HL-60 (cell line): ENCODE results near the gene ACSF3.
"Not testable (repeated sequence)": the region's sequence is repeated elsewhere in the genome, so short reads cannot be mapped to it uniquely, and the experiment has no call there.

Experiments
- DNase-seq, 2 experiments: peaks; one replicate each; pipeline ENCODE4 v3.0.0-alpha.2; 2010 to 2020; ENCODE audit warnings: low read depth in 1 of 2, low spot score in 1 of 2
- H3K27ac ChIP-seq: fragments of 250-450 bp; sonication (Bioruptor Pico); replicated peaks from 2 replicates; pipeline ENCODE4 v1.5.1; 2020; ENCODE audit warnings: mild to moderate bottlenecking, moderate library complexity
- H3K27me3 ChIP-seq: fragments of 250-450 bp; sonication (Bioruptor Pico); 2 replicates; pipeline ENCODE4 v1.5.1; 2021; ENCODE audit warnings: mild to moderate bottlenecking, moderate library complexity; ENCODE audit not compliant: insufficient read depth, poor library complexity, severe bottlenecking
- H3K4me3 ChIP-seq: replicated peaks from 2 replicates; pipeline ENCODE4 v1.5.1; 2011; ENCODE audit warnings: mild to moderate bottlenecking, control low read depth, low read length; ENCODE audit not compliant: insufficient read depth
- GABPA ChIP-seq: IDR thresholded peaks from 2 replicates; pipeline ENCODE4 v1.6.1; 2012; ENCODE audit warnings: low read depth
- POLR2AphosphoS5 ChIP-seq: IDR thresholded peaks from 2 replicates; pipeline ENCODE4 v1.6.1; 2012; ENCODE audit warnings: low read depth
- SPI1 ChIP-seq: IDR thresholded peaks from 2 replicates; pipeline ENCODE4 v1.6.1; 2012; ENCODE audit warnings: low read depth, mild to moderate bottlenecking, borderline replicate concordance
- TF ChIP-seq, protein P1 (sequence below): IDR thresholded peaks from one replicate; pipeline ENCODE4 v1.5.1; 2011; ENCODE audit warnings: low read length, control low read depth, inconsistent platforms; ENCODE audit not compliant: insufficient read depth
- TF ChIP-seq, protein P2 (sequence below): IDR thresholded peaks from 2 replicates; pipeline ENCODE4 v1.6.1; 2012; ENCODE audit warnings: low read depth; ENCODE audit not compliant: insufficient replicate concordance

The ACSF3 gene

DNA sequence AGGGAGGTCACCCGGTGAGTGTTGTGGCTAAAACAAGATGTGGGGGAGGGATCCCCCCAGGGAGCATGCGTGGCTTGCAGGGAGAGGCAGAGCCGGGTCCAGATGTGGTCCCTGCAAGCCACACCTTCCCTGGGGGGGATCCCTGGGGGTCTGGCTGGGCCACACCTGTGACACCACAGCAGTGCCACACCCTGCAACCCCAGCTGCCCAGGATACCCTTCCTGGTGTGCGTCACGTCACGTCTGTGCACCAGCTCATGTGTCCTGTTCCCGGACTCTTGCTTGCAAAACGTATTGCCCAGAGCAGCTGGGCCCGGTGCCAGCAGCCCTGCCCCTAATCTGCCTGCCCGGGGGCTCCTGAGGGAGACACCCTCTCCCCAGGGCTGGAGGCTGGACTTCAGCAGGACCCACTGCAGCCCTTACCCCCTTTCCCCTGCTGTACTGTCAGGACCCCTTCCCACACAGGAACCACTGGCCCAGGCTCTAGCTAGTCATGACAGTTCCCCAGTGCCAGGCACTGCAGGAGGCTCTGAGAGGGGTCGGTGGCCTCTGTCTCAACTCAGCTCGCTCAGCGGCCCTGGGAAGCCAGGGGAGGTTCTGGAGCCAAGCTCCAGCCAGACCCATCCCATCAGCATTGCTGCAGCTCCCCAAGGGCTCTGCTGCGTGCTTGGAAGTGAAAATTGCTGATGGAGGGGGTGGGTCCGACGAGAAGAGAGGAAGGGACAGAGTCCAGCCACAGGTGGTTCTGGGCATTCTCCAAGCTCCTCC is 25.8 kb upstream of the ACSF3 start:
- Histone ChIP-seq H3K27ac (no peak overlapping the region), H3K4me3 (no peak overlapping the region), H3K27me3 (no peaks in the 10 kb centered on the region)
- TF ChIP-seq SPI1 (no peak), GABPA (no peak), POLR2AphosphoS5 (no peak)
- TF ChIP-seq, protein P1, sequence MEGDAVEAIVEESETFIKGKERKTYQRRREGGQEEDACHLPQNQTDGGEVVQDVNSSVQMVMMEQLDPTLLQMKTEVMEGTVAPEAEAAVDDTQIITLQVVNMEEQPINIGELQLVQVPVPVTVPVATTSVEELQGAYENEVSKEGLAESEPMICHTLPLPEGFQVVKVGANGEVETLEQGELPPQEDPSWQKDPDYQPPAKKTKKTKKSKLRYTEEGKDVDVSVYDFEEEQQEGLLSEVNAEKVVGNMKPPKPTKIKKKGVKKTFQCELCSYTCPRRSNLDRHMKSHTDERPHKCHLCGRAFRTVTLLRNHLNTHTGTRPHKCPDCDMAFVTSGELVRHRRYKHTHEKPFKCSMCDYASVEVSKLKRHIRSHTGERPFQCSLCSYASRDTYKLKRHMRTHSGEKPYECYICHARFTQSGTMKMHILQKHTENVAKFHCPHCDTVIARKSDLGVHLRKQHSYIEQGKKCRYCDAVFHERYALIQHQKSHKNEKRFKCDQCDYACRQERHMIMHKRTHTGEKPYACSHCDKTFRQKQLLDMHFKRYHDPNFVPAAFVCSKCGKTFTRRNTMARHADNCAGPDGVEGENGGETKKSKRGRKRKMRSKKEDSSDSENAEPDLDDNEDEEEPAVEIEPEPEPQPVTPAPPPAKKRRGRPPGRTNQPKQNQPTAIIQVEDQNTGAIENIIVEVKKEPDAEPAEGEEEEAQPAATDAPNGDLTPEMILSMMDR = no peak
- TF ChIP-seq, protein P2, sequence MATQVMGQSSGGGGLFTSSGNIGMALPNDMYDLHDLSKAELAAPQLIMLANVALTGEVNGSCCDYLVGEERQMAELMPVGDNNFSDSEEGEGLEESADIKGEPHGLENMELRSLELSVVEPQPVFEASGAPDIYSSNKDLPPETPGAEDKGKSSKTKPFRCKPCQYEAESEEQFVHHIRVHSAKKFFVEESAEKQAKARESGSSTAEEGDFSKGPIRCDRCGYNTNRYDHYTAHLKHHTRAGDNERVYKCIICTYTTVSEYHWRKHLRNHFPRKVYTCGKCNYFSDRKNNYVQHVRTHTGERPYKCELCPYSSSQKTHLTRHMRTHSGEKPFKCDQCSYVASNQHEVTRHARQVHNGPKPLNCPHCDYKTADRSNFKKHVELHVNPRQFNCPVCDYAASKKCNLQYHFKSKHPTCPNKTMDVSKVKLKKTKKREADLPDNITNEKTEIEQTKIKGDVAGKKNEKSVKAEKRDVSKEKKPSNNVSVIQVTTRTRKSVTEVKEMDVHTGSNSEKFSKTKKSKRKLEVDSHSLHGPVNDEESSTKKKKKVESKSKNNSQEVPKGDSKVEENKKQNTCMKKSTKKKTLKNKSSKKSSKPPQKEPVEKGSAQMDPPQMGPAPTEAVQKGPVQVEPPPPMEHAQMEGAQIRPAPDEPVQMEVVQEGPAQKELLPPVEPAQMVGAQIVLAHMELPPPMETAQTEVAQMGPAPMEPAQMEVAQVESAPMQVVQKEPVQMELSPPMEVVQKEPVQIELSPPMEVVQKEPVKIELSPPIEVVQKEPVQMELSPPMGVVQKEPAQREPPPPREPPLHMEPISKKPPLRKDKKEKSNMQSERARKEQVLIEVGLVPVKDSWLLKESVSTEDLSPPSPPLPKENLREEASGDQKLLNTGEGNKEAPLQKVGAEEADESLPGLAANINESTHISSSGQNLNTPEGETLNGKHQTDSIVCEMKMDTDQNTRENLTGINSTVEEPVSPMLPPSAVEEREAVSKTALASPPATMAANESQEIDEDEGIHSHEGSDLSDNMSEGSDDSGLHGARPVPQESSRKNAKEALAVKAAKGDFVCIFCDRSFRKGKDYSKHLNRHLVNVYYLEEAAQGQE = no peak
- DNase-seq = peak in 1 of 2 experiments; percentile 1

DNA sequence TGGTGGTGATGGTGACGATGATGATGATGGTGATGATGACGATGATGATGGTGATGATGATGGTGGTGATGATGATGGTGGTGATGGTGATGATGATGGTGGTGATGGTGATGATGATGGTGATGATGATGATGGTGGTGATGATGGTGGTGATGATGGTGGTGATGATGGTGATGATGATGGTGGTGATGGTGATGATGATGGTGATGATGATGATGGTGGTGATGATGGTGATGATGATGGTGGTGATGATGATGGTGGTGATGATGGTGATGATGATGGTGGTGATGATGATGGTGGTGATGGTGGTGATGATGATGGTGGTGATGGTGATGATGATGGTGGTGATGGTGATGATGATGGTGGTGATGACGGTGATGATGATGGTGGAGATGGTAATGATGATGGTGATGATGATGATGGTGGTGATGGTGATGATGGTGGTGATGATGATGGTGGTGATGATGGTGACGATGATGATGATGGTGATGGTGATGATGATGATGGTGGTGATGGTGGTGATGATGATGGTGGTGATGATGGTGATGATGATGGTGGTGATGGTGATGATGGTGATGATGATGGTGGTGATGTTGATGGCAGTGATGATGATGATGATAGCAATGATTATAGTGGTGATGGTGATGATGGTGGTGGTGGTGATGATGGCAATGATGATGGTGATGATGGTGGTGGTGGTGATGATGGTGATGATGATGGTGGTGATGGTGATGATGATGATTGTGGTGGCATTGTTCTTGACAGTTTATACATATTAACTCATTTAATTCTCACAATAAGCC is 24.6 kb upstream of the ACSF3 start:
- H3K27me3 ChIP-seq, DNase-seq, H3K27ac ChIP-seq, H3K4me3 ChIP-seq: not testable (repeated sequence)

DNA sequence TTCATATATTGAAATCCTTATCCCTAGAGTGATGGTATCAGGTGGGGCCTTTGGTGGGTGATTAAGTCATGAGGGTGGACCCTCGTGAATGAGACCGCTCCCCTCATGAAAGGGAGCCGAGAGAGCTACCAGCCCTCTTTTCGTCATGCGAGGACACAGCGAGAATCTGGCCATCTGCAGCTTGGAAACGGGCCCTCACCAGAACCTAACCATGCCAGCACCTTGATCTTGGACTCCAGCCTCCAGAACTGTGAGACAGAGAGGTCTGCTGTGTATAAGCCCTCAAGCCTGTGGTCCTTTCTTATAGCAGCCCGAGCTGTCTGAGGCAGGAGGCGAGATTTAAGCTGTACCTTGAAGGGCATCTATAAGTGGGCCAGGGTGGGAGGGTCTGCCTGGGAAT is 23.7 kb upstream of the ACSF3 start:
- no peak for DNase-seq
- no peak overlapping the region for H3K4me3 ChIP-seq
- no peak overlapping the region for H3K27ac ChIP-seq
- no peaks in the 10 kb centered on the region for H3K27me3 ChIP-seq
- TF ChIP-seq POLR2AphosphoS5 (no peak), SPI1 (no peak), GABPA (no peak)
- TF ChIP-seq, protein P2 = no peak
- TF ChIP-seq, protein P1 = no peak

DNA sequence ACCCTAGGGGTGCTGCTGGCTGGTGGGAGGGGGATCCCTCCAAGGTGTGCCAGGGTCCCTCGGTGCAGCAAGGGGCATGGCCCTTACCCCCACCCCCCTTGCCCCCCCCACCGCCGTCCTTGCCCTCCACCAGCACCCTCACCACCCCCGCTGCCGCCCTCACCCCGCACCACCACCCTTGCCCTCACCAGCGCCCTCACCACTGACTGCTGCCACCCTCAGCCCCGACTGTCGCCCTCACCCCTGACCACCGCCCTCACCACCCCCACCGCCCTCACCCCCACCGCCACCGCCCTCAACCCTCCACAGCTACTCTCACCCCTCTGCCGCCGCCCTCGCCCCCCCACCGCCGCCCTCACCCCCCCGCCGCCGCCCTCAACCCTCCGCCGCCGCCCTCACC is 23.1 kb upstream of the ACSF3 start:
- DNase-seq = no peak
- Histone ChIP-seq H3K27me3 (no peaks in the 10 kb centered on the region), H3K4me3 (no peak overlapping the region), H3K27ac (no peak overlapping the region)
- TF ChIP-seq SPI1 (no peak), POLR2AphosphoS5 (no peak), GABPA (no peak)
- TF ChIP-seq, protein P1 = no peak
- TF ChIP-seq, protein P2 = no peak
